Activated T-helper 2 cell treated with anti-CD3 and anti-CD28 coated beads, Interferon-gamma antibody, Interleukin-2, Interleukin-4, amounts not matched to agents 10 μg/mL and 5 μg/mL and 100 μg/mL, durations not matched to agents 14 hours and 24 hours and 36 hours (primary cell): ENCODE data around the gene BABAM2. TPM values are rescaled to one million over a fixed set of nuclear protein-coding genes. Genes with fewer than 3 reads are reported as not detected.
"Not testable (repeated sequence)": the region's sequence is repeated elsewhere in the genome, so short reads cannot be mapped to it uniquely, and the experiment has no call there.

Source experiments
- DNase-seq: peaks from one replicate; pipeline ENCODE4 v3.0.0; 2021; ENCODE audit warnings: low spot score
- H3K27ac Mint-ChIP-seq: one replicate; pipeline ENCODE4 v1.8.0; 2021; ENCODE audit warnings: mixed read lengths
- H3K27me3 Mint-ChIP-seq: one replicate; pipeline ENCODE4 v1.8.0; 2021; ENCODE audit warnings: low read depth, mixed read lengths
- H3K36me3 Mint-ChIP-seq: one replicate; pipeline ENCODE4 v1.8.0; 2021; ENCODE audit warnings: low read depth, mixed read lengths
- H3K4me1 Mint-ChIP-seq: one replicate; pipeline ENCODE4 v1.8.0; 2021; ENCODE audit warnings: low read depth, mixed read lengths
- H3K4me3 Mint-ChIP-seq: one replicate; pipeline ENCODE4 v1.8.0; 2021; ENCODE audit warnings: low read depth, mild to moderate bottlenecking, moderate library complexity, mixed read lengths
- H3K9me3 Mint-ChIP-seq: one replicate; pipeline ENCODE4 v1.8.0; 2021; ENCODE audit warnings: mixed read lengths
- intact Hi-C: fragments of 100-400 bp; cut with micrococcal nuclease; formaldehyde crosslinking; loops from one replicate; pipeline ENCODE4 v1.15.1; 2023
- total RNA-seq: library from RNA; stranded (reverse); gene quantifications from 2 replicates; pipeline ENCODE4 v1.2.3, GENCODE V29; 2022

BABAM2 gene
- total RNA-seq, 1 donor from 2014 or later = 49.0 TPM

DNA sequence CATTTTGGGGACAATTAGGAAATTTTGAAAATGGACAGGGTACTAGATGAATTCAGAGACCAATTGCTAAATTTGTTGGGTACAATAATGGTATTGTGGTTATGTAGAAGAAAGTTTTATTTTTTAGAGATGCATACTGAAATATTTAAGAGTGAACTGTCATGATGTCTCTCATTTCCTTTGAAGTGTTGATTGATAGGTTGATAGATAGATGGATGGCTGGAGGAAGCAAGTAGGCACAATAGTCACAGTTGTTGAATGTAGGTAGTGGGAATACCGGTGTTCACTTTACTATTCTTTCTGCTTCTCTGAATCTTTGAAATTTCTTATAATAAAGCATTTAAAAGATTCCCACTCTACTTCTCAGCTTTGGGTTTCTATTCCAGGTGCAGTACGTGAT is 350.4 kb downstream of the BABAM2 start:
- no peak for DNase-seq
- no peaks in the 10 kb centered on the region for H3K27me3 Mint-ChIP-seq
- H3K27ac Mint-ChIP-seq = no peak overlapping the region
- no peaks in the 10 kb centered on the region for H3K9me3 Mint-ChIP-seq
- peaks cover 23% of the 10 kb centered on the region for H3K36me3 Mint-ChIP-seq
- no peak overlapping the region for H3K4me3 Mint-ChIP-seq
- H3K4me1 Mint-ChIP-seq = peaks cover 4% of the 10 kb centered on the region
- intact Hi-C loops = no loop called here

DNA sequence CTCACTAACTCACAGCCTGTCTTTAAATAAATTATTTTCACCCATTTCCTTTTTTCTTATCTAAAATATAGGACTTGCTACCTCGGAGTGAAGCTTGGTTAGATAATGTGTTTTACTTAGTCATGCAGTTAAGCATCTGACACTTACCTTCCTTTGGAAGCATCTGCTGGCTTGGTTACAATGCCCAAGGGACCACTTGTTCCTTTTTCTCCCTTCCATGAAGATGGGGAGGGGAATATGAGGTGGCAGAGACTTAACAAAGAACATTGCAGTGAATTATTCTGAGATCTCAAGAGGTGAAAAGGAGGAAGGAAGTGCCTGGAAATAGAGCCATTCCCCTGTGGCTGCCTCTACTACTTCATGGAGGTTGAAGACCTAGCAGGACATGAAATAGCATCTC is 356.8 kb downstream of the BABAM2 start:
- Mint-ChIP-seq H3K27me3 (no peaks in the 10 kb centered on the region), H3K4me1 (peaks cover 24% of the 10 kb centered on the region), H3K27ac (no peak overlapping the region), H3K9me3 (no peaks in the 10 kb centered on the region), H3K4me3 (no peak overlapping the region), H3K36me3 (peaks cover 23% of the 10 kb centered on the region)
- intact Hi-C loops = no loop called here
- DNase-seq = no peak

DNA sequence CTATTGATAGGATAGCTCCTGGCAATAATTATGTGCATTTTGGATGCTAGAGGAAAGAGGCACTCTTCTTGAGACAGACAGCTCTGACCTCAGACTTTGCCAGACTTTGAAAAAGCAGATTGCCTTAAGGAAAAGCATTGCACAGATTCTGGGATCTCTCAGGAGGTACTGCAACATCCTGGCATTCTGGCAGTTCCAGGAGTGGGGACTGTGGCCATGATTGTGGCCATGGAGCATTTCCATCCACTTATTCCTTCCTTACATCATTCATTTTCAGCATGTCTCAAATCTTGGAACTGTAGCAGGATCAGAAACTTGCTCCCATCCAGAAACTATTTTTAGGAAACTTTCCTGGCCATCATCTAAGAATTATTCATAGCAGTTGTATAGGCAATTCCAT is 357.2 kb downstream of the BABAM2 start:
- DNase-seq = no peak
- H3K27me3 Mint-ChIP-seq = no peaks in the 10 kb centered on the region
- H3K4me1 Mint-ChIP-seq = peaks cover 28% of the 10 kb centered on the region
- no peak overlapping the region for H3K27ac Mint-ChIP-seq
- peaks cover 23% of the 10 kb centered on the region for H3K36me3 Mint-ChIP-seq
- no peaks in the 10 kb centered on the region for H3K9me3 Mint-ChIP-seq
- intact Hi-C loops = no loop called here
- no peak overlapping the region for H3K4me3 Mint-ChIP-seq

DNA sequence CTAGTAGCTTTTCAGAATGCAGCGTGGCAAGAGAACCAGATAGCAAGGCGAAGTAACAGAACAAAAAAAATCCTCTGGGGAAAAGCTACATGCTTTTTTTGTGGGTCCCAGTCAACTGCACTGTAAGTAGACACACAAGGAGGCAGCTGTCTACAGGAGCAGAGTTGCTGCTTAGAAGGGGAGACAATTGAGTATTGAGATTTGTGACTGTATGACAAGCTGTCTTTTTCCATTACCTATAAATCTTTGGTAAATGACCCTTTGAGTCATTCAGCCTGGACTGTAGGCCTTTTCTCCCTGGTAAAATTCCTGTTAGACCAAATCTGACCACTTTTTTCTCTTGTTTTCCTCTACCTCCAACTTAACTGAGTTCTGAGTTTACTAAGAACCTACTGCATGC is 358.0 kb downstream of the BABAM2 start:
- no peak for DNase-seq
- no peaks in the 10 kb centered on the region for H3K9me3 Mint-ChIP-seq
- peaks cover 35% of the 10 kb centered on the region for H3K4me1 Mint-ChIP-seq
- no peak overlapping the region for H3K4me3 Mint-ChIP-seq
- peaks cover 26% of the 10 kb centered on the region for H3K36me3 Mint-ChIP-seq
- no peaks in the 10 kb centered on the region for H3K27me3 Mint-ChIP-seq
- no peak overlapping the region for H3K27ac Mint-ChIP-seq
- intact Hi-C loops = no loop called here

DNA sequence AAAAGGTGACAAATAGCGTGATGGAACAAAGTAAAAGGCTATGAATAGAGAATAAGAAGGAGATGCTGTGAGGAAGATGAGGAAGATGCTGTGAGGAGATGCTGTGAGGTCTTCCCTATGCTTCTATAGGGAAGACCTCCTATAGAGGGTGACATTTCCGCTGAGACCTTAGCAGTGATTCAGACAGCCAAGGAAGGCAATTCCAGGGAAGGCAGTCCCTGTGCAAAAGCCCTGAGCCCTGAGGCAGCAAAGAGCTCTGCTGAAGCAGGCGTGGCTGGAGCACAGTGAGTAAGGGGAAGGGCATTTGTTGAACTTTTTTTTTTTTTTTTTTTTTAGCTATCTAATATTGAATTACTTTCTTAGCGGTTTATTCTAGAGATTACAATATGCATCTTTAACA is 359.5 kb downstream of the BABAM2 start:
- Mint-ChIP-seq H3K4me1 (peaks cover 38% of the 10 kb centered on the region), H3K27me3 (no peaks in the 10 kb centered on the region), H3K36me3 (peaks cover 29% of the 10 kb centered on the region), H3K27ac (no peak overlapping the region), H3K4me3 (no peak overlapping the region), H3K9me3 (no peaks in the 10 kb centered on the region)
- intact Hi-C loops = no loop called here
- no peak for DNase-seq

DNA sequence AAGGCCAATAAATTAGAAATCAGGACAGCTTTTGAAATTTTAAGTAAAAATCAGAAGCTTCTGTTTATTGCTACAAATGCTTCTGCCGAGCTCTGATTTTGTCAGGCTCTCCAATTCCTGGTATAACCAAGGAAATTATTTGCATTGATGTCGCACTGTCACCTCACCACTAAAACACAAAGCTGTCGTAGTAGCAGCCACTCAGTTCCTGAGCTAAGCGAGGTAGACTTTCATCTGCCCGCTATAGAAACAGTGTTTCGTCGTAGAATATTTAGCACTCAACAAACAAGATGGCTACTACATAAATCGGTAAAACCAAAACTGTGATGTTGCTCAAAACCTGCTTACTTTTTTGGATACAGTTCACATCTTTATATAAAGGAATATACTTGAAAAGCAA is 360.8 kb downstream of the BABAM2 start:
- H3K36me3 Mint-ChIP-seq = peaks cover 16% of the 10 kb centered on the region
- H3K4me1 Mint-ChIP-seq = peaks cover 37% of the 10 kb centered on the region
- intact Hi-C loops = no loop called here
- peak overlapping the region; percentile 45 for H3K4me3 Mint-ChIP-seq
- H3K9me3 Mint-ChIP-seq = no peaks in the 10 kb centered on the region
- no peaks in the 10 kb centered on the region for H3K27me3 Mint-ChIP-seq
- no peak for DNase-seq
- H3K27ac Mint-ChIP-seq = no peak overlapping the region

DNA sequence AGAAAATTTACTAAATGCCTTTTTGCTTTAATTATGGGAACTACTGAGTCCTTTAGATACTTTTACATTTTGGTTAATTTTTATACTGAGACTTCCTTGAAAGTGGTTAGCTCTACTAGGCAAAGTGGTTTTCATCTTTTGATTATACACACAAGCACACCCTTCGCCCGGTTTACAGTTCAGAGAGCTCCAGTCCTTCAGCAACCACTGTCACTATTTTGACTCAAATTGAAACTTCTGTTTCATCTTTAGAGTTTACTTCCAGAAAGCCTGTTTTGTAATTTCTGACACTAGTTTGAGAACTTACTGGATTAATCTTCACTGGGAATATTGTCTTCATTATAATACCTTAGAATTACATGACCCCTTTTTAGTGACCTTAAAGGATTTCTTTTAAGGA is 361.8 kb downstream of the BABAM2 start:
- peak; percentile 41 for DNase-seq

DNA sequence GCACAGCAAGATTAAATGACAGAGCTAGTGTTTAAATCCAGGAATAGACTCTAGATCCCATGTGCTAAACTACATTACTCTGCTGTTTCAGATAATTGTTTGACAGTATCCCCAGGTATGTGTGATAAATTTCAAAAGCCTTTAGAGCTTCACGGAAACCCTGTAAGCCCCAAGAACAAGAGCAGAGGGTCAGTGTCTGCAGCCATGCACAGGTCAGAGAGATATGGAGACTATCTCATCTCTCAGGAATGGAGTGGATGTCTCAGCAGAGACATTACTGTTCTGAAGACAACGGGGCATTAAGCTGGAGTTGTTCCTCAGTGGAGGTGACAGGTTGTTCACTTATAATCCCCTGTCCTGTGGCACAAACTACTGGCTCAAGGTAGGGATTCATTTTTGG is 363.0 kb downstream of the BABAM2 start:
- intact Hi-C loops = no loop called here
- Mint-ChIP-seq H3K4me3 (no peak overlapping the region), H3K27ac (no peak overlapping the region), H3K4me1 (peaks cover 31% of the 10 kb centered on the region), H3K27me3 (no peaks in the 10 kb centered on the region), H3K9me3 (no peaks in the 10 kb centered on the region), H3K36me3 (peaks cover 13% of the 10 kb centered on the region)
- no peak for DNase-seq

More for the DNA sequence above, 361.8 kb downstream of the BABAM2 start:
- Mint-ChIP-seq H3K27me3 (no peaks in the 10 kb centered on the region), H3K9me3 (no peaks in the 10 kb centered on the region), H3K36me3 (peaks cover 14% of the 10 kb centered on the region), H3K27ac (peak overlapping the region; percentile 26), H3K4me1 (peaks cover 32% of the 10 kb centered on the region), H3K4me3 (no peak overlapping the region)
- intact Hi-C loops = loop anchor here (1.0 kb wide), 1 partner anchor 24 kb away; no protein-coding TSS in a partner anchor

DNA sequence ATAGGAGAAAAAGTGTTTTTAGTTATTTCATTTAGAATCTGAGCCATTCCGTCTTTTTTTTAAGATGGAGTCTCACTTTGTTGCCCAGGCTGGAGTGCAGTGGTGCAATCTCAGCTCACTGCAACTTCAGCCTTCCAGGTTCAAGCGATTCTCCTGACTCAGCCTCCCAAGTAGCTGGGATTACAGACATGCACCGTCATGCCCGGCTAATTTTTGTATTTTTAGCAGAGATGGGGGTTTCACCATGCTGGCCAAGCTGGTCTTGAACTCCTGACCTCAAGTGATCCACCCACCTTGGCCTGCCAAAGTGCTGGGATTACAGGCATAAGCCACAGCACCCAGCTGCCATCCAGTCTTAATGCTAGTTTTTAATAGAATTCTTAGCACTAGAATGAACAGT is 364.7 kb downstream of the BABAM2 start:
- intact Hi-C loops = loop anchor here (2.0 kb wide), 1 partner anchor 16 kb away; no protein-coding TSS in a partner anchor
- H3K27ac Mint-ChIP-seq, DNase-seq, H3K9me3 Mint-ChIP-seq, H3K27me3 Mint-ChIP-seq, H3K4me3 Mint-ChIP-seq: not testable (repeated sequence)
- peaks cover 31% of the 10 kb centered on the region for H3K4me1 Mint-ChIP-seq
- H3K36me3 Mint-ChIP-seq = peaks cover 23% of the 10 kb centered on the region

DNA sequence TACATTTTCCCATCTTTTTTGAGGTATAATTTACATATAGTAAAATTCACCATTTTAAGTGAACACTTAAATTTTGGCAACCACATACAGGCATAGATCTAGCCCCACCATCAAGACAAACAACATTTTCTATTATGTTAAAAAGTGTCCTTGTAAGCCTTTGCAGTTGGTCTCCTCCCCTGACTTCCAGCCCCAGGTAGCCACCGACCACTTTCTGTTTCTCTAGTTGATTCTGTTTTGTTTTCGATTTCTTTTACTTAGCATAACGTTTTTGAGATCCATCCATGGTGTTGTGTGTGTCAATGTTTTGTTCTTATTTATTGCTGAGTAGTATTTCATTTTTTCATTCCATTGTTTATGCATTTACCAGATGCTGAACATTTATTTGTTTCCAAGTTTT is 366.7 kb downstream of the BABAM2 start:
- H3K27ac Mint-ChIP-seq = peak overlapping the region; percentile 24

DNA sequence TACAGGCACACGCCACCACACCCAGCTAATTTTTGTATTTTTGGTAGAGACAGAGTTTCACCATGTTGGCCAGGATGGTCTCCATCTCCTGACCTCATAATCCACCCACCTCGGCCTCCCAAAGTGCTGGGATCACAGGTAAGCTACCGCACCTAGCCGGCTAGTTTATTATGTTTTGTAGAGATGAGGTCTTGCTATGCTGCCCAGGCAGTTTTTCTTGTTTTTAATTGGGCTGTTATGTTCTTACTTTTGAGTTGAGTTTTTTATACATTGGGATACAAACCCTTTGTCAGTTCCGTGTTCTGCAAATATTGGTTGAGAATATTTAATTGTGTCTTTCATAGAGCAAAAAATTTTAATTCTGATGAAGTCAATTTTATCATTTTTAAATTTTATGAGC is 368.7 kb downstream of the BABAM2 start:
- H3K27ac Mint-ChIP-seq, H3K4me3 Mint-ChIP-seq, H3K27me3 Mint-ChIP-seq, DNase-seq, intact Hi-C loops, H3K4me1 Mint-ChIP-seq, H3K9me3 Mint-ChIP-seq: not testable (repeated sequence)
- peaks cover 26% of the 10 kb centered on the region for H3K36me3 Mint-ChIP-seq

More for the DNA sequence above, 366.7 kb downstream of the BABAM2 start:
- no peak for DNase-seq
- no peak overlapping the region for H3K4me3 Mint-ChIP-seq
- peaks cover 21% of the 10 kb centered on the region for H3K4me1 Mint-ChIP-seq
- intact Hi-C loops = no loop called here
- H3K9me3 Mint-ChIP-seq = no peaks in the 10 kb centered on the region
- H3K36me3 Mint-ChIP-seq = peaks cover 30% of the 10 kb centered on the region
- no peaks in the 10 kb centered on the region for H3K27me3 Mint-ChIP-seq

DNA sequence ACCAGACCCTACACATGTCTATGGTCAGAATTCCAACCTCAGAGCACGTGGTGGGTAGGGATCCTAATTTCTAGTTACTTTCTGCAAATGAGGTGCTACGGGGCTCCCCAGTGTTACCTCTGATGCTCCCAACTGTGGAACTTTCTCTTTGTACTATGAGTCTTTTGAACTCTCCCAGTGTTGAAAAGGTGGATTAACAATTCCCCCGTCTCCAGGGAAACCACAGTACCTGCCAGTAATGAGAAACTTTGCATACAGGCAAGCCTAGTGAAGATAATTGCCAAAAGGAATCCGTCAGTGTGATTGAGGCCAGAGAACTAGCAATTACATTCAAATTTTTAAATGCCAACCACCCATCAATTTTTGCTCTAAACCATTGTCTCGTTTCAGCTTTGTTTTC is 373.2 kb downstream of the BABAM2 start:
- intact Hi-C loops = no loop called here
- Mint-ChIP-seq H3K27me3 (no peaks in the 10 kb centered on the region), H3K36me3 (peaks cover 21% of the 10 kb centered on the region), H3K4me1 (peaks cover 6% of the 10 kb centered on the region), H3K9me3 (no peaks in the 10 kb centered on the region), H3K4me3 (no peak overlapping the region), H3K27ac (no peak overlapping the region)
- no peak for DNase-seq

DNA sequence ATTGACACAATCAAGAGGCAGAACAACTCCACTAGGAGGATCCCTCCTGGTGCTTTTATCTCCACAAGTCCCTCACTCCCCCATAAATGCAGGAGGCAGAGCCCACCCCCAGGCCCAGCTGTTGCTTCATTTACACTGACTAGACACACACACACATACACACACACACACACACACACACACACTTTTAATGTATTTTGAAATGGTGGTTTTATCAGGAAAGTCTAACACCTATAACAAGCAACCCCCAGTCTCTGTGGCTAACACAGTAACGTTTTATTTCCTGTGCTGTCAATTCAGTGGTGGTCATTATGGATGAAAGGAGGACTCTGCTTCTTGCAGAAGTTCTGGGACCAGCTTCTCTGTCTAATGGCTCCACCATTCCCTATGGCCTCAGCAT is 376.8 kb downstream of the BABAM2 start:
- no peak overlapping the region for H3K27ac Mint-ChIP-seq
- H3K27me3 Mint-ChIP-seq = no peaks in the 10 kb centered on the region
- H3K4me3 Mint-ChIP-seq = no peak overlapping the region
- DNase-seq = no peak
- no peaks in the 10 kb centered on the region for H3K9me3 Mint-ChIP-seq
- H3K36me3 Mint-ChIP-seq = peaks cover 17% of the 10 kb centered on the region
- intact Hi-C loops = no loop called here
- peaks cover 26% of the 10 kb centered on the region for H3K4me1 Mint-ChIP-seq

DNA sequence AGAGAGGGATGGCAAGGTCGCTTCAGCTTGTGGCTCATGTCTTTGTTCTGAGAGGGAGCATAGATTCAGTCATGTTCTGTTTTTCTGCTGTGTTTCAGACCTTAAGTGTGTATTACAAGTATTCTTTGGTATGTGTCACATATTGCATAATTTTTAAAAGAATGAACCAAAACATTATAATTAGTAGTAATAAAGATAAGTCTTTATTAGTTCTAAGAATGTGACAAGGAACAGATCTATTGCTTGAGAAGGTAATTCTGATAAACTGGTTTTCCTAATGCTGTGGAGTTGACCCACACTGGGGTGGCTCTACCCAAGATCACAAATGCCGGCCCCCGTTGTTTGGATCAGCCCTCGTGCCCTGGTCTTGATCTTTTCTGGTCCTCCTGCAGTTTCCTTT is 377.9 kb downstream of the BABAM2 start:
- Mint-ChIP-seq H3K27me3 (no peaks in the 10 kb centered on the region), H3K9me3 (no peaks in the 10 kb centered on the region), H3K4me1 (peaks cover 32% of the 10 kb centered on the region), H3K4me3 (no peak overlapping the region), H3K27ac (no peak overlapping the region), H3K36me3 (peaks cover 20% of the 10 kb centered on the region)
- intact Hi-C loops = no loop called here
- no peak for DNase-seq
